ENCODE data around the gene KLHL41. TPM values are rescaled to one million over a fixed set of nuclear protein-coding genes. Genes with fewer than 3 reads are reported as not detected.

The KLHL41 gene
- total RNA-seq, 2 donors from 2014 or later: 44.0 to 122 TPM

DNA sequence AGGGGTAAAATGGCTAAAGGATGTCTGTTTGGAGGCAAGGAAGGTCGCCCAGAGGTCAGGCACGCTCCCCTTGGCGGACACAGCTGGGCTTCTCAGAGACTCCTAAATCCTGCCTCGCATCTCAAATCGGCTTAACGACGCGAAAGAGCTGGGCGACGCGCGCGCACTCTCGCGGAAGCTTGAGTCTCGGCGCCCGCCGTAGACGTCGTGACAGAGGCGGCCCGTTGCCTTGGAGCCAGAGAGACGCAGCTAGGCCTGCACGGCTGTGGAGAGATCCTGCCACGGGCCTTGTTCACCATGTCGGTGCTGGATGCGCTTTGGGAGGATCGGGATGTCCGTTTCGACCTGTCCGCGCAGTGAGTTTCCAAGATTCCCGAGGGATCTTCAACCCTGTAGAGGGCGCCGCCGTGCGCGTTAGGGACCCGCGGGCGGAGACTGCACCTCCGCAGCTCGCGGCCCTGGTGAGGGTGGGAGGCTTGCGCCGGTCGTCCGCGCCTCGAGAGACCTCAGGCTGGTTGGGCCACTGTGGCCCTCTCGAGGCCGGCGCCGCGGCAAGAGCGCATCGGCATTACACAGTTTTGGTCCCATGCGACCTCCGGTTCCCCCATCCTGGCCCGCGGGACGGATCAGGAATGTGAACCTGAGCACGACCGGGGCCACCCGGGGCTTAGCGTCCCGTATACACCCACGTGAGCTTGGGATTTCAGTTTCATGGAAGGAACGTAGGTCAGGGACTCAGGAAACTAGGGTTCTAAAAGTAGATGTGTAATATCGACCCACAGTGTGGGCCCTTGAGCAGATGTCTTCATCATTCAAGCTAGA is 30.0 kb upstream of the KLHL41 start, which contains the start of gene BBS5:
BBS5 (plus strand) TSS at position 238 of the 822 bp plus-strand sequence; CDS start at position 298, 60 bp downstream.
- peaks cover 20% of the 10 kb centered on the region for H3K36me3 ChIP-seq
- no peaks in the 10 kb centered on the region for H3K27me3 ChIP-seq
- TF ChIP-seq, protein P1, sequence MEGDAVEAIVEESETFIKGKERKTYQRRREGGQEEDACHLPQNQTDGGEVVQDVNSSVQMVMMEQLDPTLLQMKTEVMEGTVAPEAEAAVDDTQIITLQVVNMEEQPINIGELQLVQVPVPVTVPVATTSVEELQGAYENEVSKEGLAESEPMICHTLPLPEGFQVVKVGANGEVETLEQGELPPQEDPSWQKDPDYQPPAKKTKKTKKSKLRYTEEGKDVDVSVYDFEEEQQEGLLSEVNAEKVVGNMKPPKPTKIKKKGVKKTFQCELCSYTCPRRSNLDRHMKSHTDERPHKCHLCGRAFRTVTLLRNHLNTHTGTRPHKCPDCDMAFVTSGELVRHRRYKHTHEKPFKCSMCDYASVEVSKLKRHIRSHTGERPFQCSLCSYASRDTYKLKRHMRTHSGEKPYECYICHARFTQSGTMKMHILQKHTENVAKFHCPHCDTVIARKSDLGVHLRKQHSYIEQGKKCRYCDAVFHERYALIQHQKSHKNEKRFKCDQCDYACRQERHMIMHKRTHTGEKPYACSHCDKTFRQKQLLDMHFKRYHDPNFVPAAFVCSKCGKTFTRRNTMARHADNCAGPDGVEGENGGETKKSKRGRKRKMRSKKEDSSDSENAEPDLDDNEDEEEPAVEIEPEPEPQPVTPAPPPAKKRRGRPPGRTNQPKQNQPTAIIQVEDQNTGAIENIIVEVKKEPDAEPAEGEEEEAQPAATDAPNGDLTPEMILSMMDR (IDR thresholded peaks at IDR 0.05): peak in 1 of 2 donors; percentile 68
- peaks cover 0 to 12% of the 10 kb centered on the region in 2 donors for H3K4me1 ChIP-seq
- no peaks in the 10 kb centered on the region for H3K9me3 ChIP-seq
- DNase-seq (ENCODE audit: low spot score): peak; percentile 76
- H3K27ac ChIP-seq: peak within 1 kb of the TSS; percentile 59 to 72
- H3K4me3 ChIP-seq: peak within 1 kb of the TSS; percentile 55 to 77

DNA sequence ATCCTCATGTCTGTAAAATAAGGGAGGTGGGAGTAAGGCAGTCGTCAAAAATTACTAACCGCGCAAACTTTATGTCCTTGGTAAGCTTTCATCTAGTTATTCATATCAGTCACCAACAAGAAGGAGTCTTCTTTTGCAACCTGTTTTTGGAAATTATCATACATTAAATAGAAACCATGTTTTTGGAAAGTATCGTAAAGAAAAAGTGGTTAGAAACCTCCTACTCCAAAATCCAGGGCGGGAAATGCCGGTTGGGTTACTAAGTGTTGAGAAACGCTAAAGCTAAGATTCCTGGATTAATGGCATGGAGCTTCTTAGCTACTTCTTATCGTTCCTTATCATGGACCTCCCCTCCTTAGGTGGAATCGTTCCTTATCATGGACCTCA is 29.4 kb upstream of the KLHL41 start:
- Histone ChIP-seq H3K27me3 (no peaks in the 10 kb centered on the region), H3K4me3 (peak overlapping the region; percentile 55 to 77), H3K9me3 (no peaks in the 10 kb centered on the region), H3K27ac (peak overlapping the region; percentile 59 to 72), H3K36me3 (peaks cover 20% of the 10 kb centered on the region), H3K4me1 (peaks cover 0 to 12% of the 10 kb centered on the region in 2 donors)
- TF ChIP-seq, protein P1 (IDR thresholded peaks at IDR 0.05): no peak
- DNase-seq (ENCODE audit: low spot score): no peak

DNA sequence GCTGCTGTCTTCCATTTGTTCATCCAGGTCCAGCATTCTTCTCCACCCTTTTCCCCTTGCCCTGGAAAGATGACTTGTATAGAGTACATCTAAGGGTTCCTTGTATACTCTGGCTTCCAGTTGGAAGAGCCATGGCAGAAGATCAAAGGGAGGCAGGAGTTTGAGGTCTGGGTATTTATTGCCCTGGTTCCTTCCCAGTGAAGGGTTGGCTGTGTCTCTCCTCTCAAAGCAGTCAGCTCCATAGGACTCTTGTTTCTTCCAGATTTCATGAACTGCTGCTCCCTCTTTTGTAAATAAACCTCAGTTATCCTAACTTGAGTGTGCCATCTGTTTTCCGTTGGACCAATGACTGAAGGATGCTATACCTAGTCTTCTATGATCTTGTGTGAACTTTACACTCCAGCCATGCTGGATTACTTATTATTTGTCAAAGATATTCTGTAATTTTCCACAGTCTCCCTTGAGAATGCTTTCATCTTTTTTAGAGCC is 23.8 kb upstream of the KLHL41 start:
- Histone ChIP-seq H3K4me3 (no peak overlapping the region), H3K36me3 (peaks cover 30% of the 10 kb centered on the region), H3K27ac (no peak overlapping the region), H3K9me3 (no peaks in the 10 kb centered on the region), H3K4me1 (no peaks in the 10 kb centered on the region), H3K27me3 (no peaks in the 10 kb centered on the region)
- no peak for DNase-seq (ENCODE audit: low spot score)
- TF ChIP-seq, protein P1 (IDR thresholded peaks at IDR 0.05): no peak

DNA sequence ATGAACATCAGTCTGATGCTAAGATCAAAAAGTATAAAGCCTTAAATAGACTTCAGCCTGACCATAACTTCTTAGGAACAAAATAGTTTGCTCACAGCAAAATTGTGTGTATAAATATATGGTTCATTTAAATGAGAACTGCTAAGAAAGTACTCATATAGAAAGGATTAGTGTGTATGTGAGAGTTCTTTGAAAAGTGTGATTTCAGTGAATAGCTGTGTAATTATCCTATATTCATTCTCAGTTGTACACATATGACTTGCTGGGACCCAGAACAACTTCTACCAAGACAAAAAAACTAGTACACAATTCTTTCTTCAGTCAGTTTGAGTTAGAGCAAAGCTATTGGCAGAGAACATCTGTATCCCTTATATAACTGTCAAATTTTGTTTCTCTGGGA is 23.0 kb upstream of the KLHL41 start:
- Histone ChIP-seq H3K36me3 (peaks cover 30% of the 10 kb centered on the region), H3K27me3 (no peaks in the 10 kb centered on the region), H3K27ac (no peak overlapping the region), H3K4me3 (no peak overlapping the region), H3K4me1 (no peaks in the 10 kb centered on the region), H3K9me3 (no peaks in the 10 kb centered on the region)
- TF ChIP-seq, protein P1 (IDR thresholded peaks at IDR 0.05): no peak
- DNase-seq (ENCODE audit: low spot score): no peak

DNA sequence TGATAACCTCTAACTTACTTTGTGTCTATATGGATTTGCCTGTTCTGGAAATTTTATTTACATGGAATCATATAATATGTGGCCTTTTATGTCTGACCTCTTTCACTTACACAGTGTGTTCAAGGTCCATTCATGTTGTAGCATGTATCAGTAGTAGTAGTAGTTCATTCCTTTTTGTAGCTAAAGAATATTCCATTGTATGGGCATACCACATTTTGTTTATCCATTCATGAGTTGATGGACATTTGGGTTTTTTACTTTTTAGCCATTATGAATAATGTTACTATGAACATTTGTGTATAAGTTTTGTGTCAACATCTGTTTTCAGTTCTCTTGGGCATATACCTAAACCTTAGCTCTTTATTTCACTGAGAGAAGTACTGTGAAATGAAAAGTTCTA is 18.7 kb upstream of the KLHL41 start:
- Histone ChIP-seq H3K9me3 (no peaks in the 10 kb centered on the region), H3K4me1 (no peaks in the 10 kb centered on the region), H3K27me3 (no peaks in the 10 kb centered on the region), H3K36me3 (peaks cover 10% of the 10 kb centered on the region), H3K4me3 (no peak overlapping the region), H3K27ac (no peak overlapping the region)
- TF ChIP-seq, protein P1 (IDR thresholded peaks at IDR 0.05): no peak
- no peak for DNase-seq (ENCODE audit: low spot score)

All from right atrium auricular region (tissue), 2 donors.